Type B pancreatic cell (in vitro differentiated cells): ENCODE measurements around the gene TPPP. TPM values are rescaled to one million over a fixed set of nuclear protein-coding genes. Genes with fewer than 3 reads are reported as not detected.

Experiments used
- DNase-seq: peaks from one replicate; pipeline ENCODE4 v3.0.0; 2021; ENCODE audit warnings: mixed read lengths; ENCODE audit not compliant: unreplicated experiment; ENCODE audit errors: extremely low spot score
- H3K27ac Mint-ChIP-seq: 2 replicates; pipeline ENCODE4 v1.8.0; 2021; ENCODE audit warnings: mild to moderate bottlenecking, mixed read lengths
- H3K27me3 Mint-ChIP-seq: 2 replicates; pipeline ENCODE4 v1.8.0; 2021; ENCODE audit warnings: mixed read lengths
- H3K36me3 Mint-ChIP-seq: 2 replicates; pipeline ENCODE4 v1.8.0; 2021; ENCODE audit warnings: mixed read lengths
- H3K4me1 Mint-ChIP-seq: one replicate; pipeline ENCODE4 v1.8.0; 2021; ENCODE audit warnings: mixed read lengths; ENCODE audit not compliant: unreplicated experiment
- H3K4me3 Mint-ChIP-seq: 2 replicates; pipeline ENCODE4 v1.8.0; 2021; ENCODE audit warnings: mild to moderate bottlenecking, mixed read lengths
- H3K9me3 Mint-ChIP-seq: 2 replicates; pipeline ENCODE4 v1.8.0; 2021; ENCODE audit warnings: mixed read lengths
- total RNA-seq: library from RNA; stranded (reverse); gene quantifications from 2 replicates; pipeline ENCODE4 v1.2.1, GENCODE V29; 2021; ENCODE audit warnings: low replicate concordance
- TF ChIP-seq, protein P1 (sequence below): fragments of 200-600 bp; sonication (generic); conservative IDR thresholded peaks from 2 replicates; pipeline ENCODE4 v1.5.0; 2021; ENCODE audit warnings: antibody characterized with exemption, mild to moderate bottlenecking

The TPPP gene
- total RNA-seq, 1 donor from 2014 or later: 5.0 TPM

DNA sequence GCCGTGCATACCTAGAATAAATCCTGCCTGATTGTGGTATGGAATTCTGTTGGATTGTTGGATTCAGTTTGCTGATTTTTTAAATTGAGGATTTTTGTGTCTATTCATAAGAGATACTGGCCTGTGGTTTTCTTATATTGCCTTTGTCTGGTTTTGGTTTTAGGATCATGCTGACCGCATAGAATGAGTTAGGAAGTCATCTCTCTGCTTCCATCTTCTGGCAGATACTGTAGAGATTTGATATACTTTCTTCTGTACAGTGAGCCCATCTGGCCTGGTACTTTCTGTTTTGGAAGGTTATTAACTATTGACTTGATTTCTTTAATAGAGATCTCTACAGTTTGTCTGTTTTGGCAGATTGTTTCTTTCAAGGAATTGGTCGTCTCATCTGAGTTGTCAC is 66.3 kb downstream of the TPPP start:
- no peak overlapping the region for H3K4me3 Mint-ChIP-seq
- H3K4me1 Mint-ChIP-seq: no peaks in the 10 kb centered on the region
- no peak for DNase-seq
- no peak overlapping the region for H3K27ac Mint-ChIP-seq
- H3K36me3 Mint-ChIP-seq: peaks cover 10% of the 10 kb centered on the region
- TF ChIP-seq, protein P1, sequence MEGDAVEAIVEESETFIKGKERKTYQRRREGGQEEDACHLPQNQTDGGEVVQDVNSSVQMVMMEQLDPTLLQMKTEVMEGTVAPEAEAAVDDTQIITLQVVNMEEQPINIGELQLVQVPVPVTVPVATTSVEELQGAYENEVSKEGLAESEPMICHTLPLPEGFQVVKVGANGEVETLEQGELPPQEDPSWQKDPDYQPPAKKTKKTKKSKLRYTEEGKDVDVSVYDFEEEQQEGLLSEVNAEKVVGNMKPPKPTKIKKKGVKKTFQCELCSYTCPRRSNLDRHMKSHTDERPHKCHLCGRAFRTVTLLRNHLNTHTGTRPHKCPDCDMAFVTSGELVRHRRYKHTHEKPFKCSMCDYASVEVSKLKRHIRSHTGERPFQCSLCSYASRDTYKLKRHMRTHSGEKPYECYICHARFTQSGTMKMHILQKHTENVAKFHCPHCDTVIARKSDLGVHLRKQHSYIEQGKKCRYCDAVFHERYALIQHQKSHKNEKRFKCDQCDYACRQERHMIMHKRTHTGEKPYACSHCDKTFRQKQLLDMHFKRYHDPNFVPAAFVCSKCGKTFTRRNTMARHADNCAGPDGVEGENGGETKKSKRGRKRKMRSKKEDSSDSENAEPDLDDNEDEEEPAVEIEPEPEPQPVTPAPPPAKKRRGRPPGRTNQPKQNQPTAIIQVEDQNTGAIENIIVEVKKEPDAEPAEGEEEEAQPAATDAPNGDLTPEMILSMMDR: no peak
- no peaks in the 10 kb centered on the region for H3K9me3 Mint-ChIP-seq
- H3K27me3 Mint-ChIP-seq: no peaks in the 10 kb centered on the region

DNA sequence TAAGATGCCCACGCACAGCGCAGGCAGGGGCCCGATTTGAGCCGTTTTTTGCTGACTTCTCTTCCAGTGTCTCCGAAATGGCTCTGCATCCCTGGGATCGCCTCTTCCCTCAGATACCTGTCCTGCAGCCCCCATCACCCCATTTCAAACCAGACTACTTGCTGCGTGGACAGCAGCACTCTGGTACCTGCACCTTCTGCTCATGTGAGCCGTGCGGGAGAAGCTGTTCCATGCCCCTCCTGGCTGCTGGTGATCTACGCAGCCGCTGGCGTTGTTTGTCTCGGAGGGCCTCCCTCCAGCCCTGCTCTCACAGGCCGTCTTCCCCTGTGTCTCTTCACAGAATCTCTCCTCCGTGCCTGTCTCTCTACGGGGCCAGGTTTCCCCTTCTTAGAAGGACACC is 67.6 kb downstream of the TPPP start:
- no peaks in the 10 kb centered on the region for H3K4me1 Mint-ChIP-seq
- peaks cover 10% of the 10 kb centered on the region for H3K36me3 Mint-ChIP-seq
- TF ChIP-seq, protein P1: no peak
- H3K27me3 Mint-ChIP-seq: no peaks in the 10 kb centered on the region
- no peaks in the 10 kb centered on the region for H3K9me3 Mint-ChIP-seq
- H3K27ac Mint-ChIP-seq: no peak overlapping the region
- H3K4me3 Mint-ChIP-seq: no peak overlapping the region
- no peak for DNase-seq

DNA sequence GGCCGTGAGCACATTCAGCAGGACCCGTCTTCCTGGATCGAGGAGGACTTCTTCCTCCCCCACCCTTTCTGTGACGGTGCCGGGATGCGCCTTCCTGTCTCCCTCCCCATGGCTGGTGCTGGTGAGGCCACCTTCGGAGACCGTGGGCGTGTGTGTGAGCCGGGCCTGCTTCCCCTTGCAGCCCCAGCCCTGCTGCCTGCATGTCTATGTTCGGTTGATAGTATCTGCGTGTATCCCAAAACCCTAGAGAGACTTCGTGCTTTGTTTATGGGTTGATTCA is 68.3 kb downstream of the TPPP start:
- Mint-ChIP-seq H3K36me3 (peaks cover 11% of the 10 kb centered on the region), H3K4me3 (no peak overlapping the region), H3K9me3 (no peaks in the 10 kb centered on the region), H3K4me1 (no peaks in the 10 kb centered on the region), H3K27ac (no peak overlapping the region), H3K27me3 (no peaks in the 10 kb centered on the region)
- TF ChIP-seq, protein P1: no peak
- DNase-seq: no peak

DNA sequence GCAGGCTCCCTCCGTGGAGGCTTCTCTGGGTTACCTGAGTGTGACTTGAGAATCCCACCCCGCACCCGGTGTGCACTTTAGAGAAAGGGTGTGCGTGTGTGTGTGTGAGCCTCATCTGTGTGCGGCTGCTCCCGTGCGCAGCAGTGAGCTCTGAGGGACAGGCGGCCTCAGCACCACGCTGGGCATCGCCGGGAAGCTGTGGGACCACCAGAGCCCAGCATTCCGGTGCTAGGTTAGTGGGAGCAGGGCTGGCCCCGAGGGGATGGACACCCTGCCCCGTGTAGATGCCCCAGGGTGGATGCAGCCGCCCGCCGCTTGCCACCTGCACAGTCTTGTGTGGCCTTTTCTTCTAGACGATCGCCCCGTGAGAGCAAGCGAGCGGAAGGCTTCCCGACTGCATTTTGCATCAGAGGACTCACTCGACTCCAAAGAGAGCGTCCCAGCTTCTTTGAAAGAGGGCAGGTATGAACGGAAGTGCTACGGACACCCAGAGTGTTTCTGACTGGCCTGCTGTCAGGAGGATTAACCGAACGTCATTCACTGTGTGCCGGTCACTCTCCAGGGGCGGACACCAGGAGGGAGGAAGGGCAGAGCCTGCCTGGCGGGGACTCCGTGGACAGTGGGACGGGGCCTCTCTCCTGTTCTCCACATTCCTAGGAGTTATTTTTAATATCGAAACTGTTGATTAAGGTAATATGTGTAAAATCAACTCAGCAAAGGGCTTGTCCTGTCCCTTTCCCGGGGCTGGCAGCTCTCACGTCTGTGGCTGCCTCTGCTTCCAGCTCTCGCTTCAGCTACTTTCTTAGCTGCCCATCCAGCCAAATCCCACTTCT is 68.8 kb downstream of the TPPP start:
- TF ChIP-seq, protein P1: no peak
- DNase-seq: no peak
- H3K36me3 Mint-ChIP-seq: peaks cover 14% of the 10 kb centered on the region
- H3K9me3 Mint-ChIP-seq: no peaks in the 10 kb centered on the region
- H3K4me1 Mint-ChIP-seq: no peaks in the 10 kb centered on the region
- H3K27ac Mint-ChIP-seq: no peak overlapping the region
- H3K4me3 Mint-ChIP-seq: no peak overlapping the region
- H3K27me3 Mint-ChIP-seq: no peaks in the 10 kb centered on the region

DNA sequence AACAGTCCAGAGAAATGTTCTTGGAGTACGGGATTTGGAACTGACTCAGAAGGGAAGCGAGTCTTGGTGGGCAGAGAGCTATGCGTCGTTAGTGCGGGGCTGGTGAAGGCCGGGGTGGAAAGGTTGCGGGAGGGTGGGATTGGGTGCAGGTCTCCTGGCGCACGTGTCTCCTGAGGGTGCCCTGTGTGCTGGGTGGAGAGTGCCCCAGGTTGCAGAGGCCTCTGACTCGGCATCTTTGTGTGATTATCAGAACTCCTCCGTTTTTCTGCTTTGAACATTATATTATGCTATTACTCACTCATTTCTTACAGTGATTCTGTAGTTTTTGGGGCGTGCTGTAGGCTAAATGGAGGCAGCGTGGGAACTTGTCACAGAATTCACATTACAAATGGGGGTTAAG is 69.6 kb downstream of the TPPP start:
- Mint-ChIP-seq H3K4me1 (no peaks in the 10 kb centered on the region), H3K9me3 (no peaks in the 10 kb centered on the region), H3K36me3 (peaks cover 14% of the 10 kb centered on the region), H3K27me3 (no peaks in the 10 kb centered on the region), H3K4me3 (no peak overlapping the region), H3K27ac (no peak overlapping the region)
- TF ChIP-seq, protein P1: no peak
- no peak for DNase-seq
